Osteocyte (in vitro differentiated cells): ENCODE data around the gene TPMT. TPM values are rescaled to one million over a fixed set of nuclear protein-coding genes. Genes with fewer than 3 reads are reported as not detected.

Experiments
- DNase-seq: peaks from one replicate; pipeline ENCODE4 v3.0.0; 2021; ENCODE audit warnings: mixed read lengths; ENCODE audit not compliant: unreplicated experiment; ENCODE audit errors: extremely low spot score
- H3K27ac Mint-ChIP-seq: one replicate; pipeline ENCODE4 v1.8.0; 2021; ENCODE audit warnings: mild to moderate bottlenecking, mixed read lengths; ENCODE audit not compliant: unreplicated experiment
- H3K27me3 Mint-ChIP-seq: one replicate; pipeline ENCODE4 v1.8.0; 2021; ENCODE audit warnings: mixed read lengths; ENCODE audit not compliant: unreplicated experiment
- H3K36me3 Mint-ChIP-seq: one replicate; pipeline ENCODE4 v1.8.0; 2021; ENCODE audit warnings: mixed read lengths; ENCODE audit not compliant: unreplicated experiment
- H3K4me1 Mint-ChIP-seq: one replicate; pipeline ENCODE4 v1.8.0; 2021; ENCODE audit warnings: mixed read lengths; ENCODE audit not compliant: unreplicated experiment
- H3K4me3 Mint-ChIP-seq: one replicate; pipeline ENCODE4 v1.8.0; 2021; ENCODE audit warnings: mild to moderate bottlenecking, moderate library complexity, mixed read lengths; ENCODE audit not compliant: unreplicated experiment
- H3K9me3 Mint-ChIP-seq: one replicate; pipeline ENCODE4 v1.8.0; 2021; ENCODE audit warnings: mixed read lengths; ENCODE audit not compliant: unreplicated experiment
- CTCF ChIP-seq: fragments of 200-600 bp; sonication (generic); IDR thresholded peaks from 2 replicates; pipeline ENCODE4 v1.5.0; 2021; ENCODE audit warnings: antibody characterized with exemption, mild to moderate bottlenecking, moderate library complexity
- total RNA-seq: library from RNA; stranded (reverse); gene quantifications from 2 replicates; pipeline ENCODE4 v1.2.1, GENCODE V29; 2021

TPMT gene
- total RNA-seq, 1 donor from 2014 or later: 5.1 TPM

GRCh38 chr6:18081025-18081668 lies 73.7 kb downstream of the TPMT start:
- Mint-ChIP-seq H3K36me3 (no peaks in the 10 kb centered on the region), H3K27ac (no peak overlapping the region), H3K4me3 (no peak overlapping the region), H3K4me1 (peaks cover 13% of the 10 kb centered on the region), H3K9me3 (no peaks in the 10 kb centered on the region), H3K27me3 (peaks cover 2% of the 10 kb centered on the region)
- DNase-seq: no peak
- TF ChIP-seq CTCF: no peak

- no peak overlapping the region for H3K27ac Mint-ChIP-seq
- peaks cover 4% of the 10 kb centered on the region for H3K9me3 Mint-ChIP-seq
- no peak for TF ChIP-seq CTCF
- H3K4me1 Mint-ChIP-seq: peaks cover 13% of the 10 kb centered on the region
- H3K36me3 Mint-ChIP-seq: no peaks in the 10 kb centered on the region
- no peak overlapping the region for H3K4me3 Mint-ChIP-seq
- H3K27me3 Mint-ChIP-seq: peaks cover 2% of the 10 kb centered on the region
- DNase-seq: no peak
Observed at GRCh38 chr6:18080544-18080943, 74.3 kb downstream of the TPMT start.

GRCh38 chr6:18078866-18079265 lies 76.0 kb downstream of the TPMT start:
- H3K27ac Mint-ChIP-seq: no peak overlapping the region
- H3K36me3 Mint-ChIP-seq: no peaks in the 10 kb centered on the region

More at GRCh38 chr6:18078866-18079265, 76.0 kb downstream of the TPMT start:
- no peak for DNase-seq
- Mint-ChIP-seq H3K9me3 (peaks cover 7% of the 10 kb centered on the region), H3K27me3 (peaks cover 2% of the 10 kb centered on the region), H3K4me3 (no peak overlapping the region), H3K4me1 (peaks cover 13% of the 10 kb centered on the region)
- no peak for TF ChIP-seq CTCF

Other genes starting within 250 kb of the TPMT start
- 47.5 and 51.0 TPM in 2 replicates for gene KIF13A, start 167.4 kb downstream of the TPMT start, total RNA-seq
- gene NHLRC1, start 32.4 kb downstream of the TPMT start, total RNA-seq: 1.0 and 1.5 TPM in 2 replicates
- gene KDM1B, start 345 bp upstream of the TPMT start, total RNA-seq: 12.1 and 13.3 TPM in 2 replicates
- 62.1 and 65.5 TPM in 2 replicates for gene DEK, start 109.5 kb upstream of the TPMT start, total RNA-seq
- 14.7 and 15.0 TPM in 2 replicates for gene RNF144B, start 232.3 kb upstream of the TPMT start, total RNA-seq